COLO668 (cell line): Measurements from ENCODE around the gene SMKR1.
A peak's percentile ranks its signal among the peaks of the same experiment; 100 is the strongest.
"Not testable (repeated sequence)": the region's sequence is repeated elsewhere in the genome, so short reads cannot be mapped to it uniquely, and the experiment has no call there.

Source experiments
- DNase-seq: peaks from one replicate; lab custom pipeline; 2025; ENCODE audit not compliant: unreplicated experiment; lab: John Stamatoyannopoulos, UW

Gene SMKR1

DNA sequence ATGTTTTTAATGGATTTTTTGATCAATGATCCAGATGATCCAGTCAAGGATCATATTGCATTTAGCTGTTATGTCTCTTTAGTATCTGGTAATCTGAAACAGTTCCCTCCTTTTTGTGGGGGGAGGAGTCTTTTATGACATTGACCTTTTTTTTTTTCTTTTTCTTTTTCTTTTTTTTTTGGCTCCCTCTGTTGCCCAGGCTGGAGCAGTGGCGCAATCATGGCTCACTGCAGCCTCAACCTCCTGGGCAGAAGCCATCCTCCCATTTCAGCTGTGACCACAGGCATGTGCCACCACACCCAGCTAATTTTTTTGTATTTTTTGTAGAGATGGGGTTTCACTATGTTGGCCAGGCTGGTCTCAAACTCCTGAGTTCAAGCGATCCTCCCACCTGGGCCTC, 22.1 kb downstream of the SMKR1 start:
- DNase-seq, result not testable (repeated sequence)

GRCh38 chr7:129525225-129525862, 23.0 kb downstream of the SMKR1 start:
- no peak for DNase-seq

DNA sequence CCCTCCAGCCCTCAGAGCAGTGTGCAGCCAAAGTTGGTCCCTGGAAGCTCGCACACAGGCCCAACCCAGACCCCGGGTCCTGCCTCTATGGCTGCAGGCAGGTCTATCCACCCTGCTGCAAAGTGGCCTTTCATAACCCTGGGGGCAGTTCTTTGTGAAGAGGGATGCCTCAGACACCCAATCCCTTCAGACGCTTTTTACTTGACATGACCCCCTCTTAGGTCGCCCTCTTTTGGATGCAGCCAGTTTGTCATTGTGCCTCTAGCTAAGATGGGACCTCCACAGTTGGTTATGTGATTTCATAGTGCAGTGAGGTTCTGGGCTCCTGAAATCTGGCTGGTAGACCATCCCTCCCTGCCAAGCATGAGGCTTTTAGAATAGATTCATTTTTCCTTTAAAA, 27.3 kb downstream of the SMKR1 start:
- no peak for DNase-seq

- no peak for DNase-seq
These were observed 28.6 kb downstream of the SMKR1 start for GRCh38 chr7:129530795-129531391.

GRCh38 chr7:129531721-129532120, 29.4 kb downstream of the SMKR1 start:
- DNase-seq, result no peak

GRCh38 chr7:129532375-129532774, 30.0 kb downstream of the SMKR1 start:
- no peak for DNase-seq

DNA sequence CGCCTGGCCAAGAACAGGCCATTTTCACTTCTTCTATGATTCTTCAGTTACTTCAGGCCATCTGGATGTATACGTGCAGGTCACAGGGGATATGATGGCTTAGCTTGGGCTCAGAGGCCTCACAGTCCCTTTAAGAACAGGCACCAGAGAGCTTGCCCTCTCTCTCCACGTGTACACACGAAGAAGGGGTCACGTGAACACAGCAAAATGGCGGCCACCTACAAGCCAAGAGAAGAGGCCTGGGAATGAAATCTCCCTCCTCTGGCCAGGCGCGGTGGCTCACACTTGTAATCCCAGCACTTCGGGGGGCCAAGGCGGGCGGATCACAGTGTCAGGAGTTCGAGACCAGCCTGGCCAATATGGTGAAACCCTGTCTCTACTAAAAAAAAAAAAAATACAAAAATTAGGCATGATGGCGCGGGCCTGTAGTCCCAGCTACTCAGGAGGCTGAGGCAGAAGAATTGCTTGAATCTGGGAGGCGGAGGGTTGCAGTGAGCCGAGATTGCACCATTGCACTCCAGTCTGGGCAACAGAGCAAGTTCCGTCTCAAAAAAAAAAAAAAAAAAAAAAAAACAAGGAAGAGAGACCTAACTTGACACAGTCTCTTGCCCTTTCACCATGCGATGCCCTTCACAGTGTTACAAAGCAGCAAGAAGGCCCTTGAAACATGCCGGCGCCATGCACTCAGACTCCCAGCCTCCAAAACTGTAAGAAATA, 32.4 kb downstream of the SMKR1 start:
- DNase-seq, result not testable (repeated sequence)

DNA sequence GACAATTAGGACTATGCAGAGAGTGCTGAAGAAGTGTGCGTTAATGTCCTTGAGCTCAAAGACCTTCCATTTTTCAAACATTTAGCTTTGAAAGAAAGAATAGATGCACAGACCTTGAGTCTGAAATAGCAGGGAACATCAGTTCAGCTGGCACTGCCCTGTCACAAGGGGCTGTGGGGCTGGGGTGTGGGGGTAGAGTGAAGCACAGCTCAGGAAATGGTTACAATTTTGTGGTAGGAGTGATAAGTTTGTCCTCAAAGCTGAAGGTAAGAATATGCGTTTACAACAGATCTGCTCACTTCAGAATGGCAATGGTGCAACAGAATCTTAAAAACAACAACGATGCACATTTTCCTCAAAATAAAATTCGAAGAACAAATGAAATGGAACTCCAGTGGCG, 33.6 kb downstream of the SMKR1 start:
- no peak for DNase-seq

DNA sequence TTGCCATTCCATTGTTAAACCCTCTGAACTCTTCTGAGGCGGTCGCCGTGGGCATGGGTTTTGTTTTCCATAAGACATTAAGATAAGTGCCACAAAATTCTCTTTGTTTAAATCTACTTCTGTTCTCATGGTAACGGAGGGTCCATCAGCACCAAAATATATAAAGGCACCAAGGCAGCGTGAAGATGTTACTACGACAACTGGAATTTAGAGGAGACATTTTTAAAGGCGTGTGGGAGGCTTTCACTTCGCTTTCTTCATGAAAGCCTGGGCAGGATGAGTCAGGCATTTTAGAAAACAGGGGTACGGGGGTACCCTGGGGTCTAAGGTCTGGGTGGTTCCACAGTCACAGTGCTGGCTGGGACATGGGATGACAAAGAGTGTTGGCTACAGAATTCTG, 34.0 kb downstream of the SMKR1 start:
- DNase-seq, result no peak

GRCh38 chr7:129538790-129539189, 36.5 kb downstream of the SMKR1 start:
- no peak for DNase-seq

DNA sequence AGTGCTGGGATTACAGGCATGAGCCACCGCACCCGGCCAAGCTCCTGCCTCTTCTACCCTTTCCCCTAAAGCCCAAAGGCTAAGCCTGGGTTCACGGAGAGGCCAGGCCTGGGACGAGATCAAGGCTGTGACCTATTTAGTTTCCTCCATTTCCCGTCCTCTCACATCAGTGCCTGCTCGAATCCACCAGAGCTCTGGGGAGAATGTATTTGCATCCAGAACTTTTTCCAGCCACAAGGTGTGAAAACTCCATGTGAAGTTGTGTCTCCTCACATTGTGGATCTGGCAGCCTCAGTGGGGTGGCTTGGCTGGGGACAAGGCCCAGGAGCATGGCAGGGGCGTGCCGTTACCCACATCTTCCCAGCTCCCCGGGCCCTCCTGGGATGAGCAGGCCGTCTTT, 38.0 kb downstream of the SMKR1 start:
- no peak for DNase-seq

GRCh38 chr7:129544700-129545099, 42.4 kb downstream of the SMKR1 start:
- DNase-seq, result no peak

DNA sequence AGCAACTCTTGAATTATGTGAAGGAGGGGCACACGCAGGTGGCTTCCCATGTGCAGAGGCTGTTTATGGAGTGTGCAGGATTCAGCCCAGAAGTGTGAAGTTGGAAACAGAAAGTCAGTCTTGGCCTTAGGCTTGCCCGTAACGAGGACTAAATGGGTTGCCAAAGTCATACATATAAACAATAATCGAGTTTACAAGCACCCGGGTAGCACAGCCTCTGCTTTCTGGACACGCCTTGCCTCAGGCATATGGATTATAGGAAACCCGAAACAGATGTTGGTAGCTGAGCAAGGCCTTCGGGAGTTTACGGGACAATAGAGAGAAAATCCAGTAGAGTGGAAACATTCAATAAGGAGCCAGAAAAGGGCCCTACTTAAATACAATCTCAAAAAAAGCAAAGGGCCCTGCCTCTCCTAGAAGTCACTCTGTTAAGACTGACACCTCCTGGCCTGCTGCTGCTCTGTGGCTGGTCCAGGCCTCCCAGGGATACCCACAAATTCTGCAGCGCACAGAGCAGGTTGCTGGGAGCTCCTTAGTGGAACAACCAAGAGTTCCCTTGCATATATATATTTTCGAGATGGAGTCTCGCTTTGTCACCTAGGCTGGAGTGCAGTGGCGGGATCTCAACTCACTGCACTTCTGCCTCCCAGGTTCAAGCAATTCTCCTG, 48.5 kb downstream of the SMKR1 start:
- no peak for DNase-seq

- peak; percentile 31 for DNase-seq
These were observed 51.6 kb downstream of the SMKR1 start for GRCh38 chr7:129553899-129554461.

GRCh38 chr7:129556607-129557133, 54.3 kb downstream of the SMKR1 start:
- no peak for DNase-seq

DNA sequence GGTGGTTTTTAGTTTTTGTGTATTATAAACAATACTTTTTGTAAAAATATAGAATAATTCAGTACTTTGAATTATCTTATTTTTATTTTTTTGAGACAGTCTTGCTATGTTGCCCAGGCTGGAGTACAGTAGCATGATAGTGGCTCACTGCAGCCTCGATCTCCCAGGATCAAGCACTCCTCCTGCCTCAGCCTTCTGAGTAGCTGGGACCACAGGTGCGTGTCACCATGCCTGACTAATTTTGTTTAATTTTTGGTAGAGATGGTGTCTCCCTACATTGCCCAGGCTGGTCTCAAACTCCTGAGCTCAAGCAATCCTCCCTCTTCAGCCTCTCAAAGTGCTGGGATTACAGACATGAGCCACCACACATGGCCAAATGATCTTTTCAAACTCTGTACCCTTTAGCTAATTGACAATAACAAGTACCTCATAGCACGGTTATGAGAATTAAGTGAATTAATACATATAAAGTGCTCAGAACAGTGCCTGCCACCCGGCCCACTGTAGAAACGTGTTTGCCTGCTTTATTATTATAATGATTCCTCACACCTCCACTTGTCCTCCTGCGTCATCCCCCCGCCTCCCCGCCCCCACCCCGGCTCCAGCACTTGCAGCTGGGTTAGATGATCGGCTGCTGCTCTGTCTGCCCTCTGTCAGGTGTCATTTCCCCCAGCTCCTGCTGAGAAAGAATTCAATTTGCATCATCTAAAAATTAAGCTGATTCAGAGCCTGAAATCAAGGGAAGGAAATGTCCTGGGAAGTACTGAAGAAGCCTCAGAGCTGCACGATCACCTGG, 55.6 kb downstream of the SMKR1 start:
- DNase-seq, result no peak

DNA sequence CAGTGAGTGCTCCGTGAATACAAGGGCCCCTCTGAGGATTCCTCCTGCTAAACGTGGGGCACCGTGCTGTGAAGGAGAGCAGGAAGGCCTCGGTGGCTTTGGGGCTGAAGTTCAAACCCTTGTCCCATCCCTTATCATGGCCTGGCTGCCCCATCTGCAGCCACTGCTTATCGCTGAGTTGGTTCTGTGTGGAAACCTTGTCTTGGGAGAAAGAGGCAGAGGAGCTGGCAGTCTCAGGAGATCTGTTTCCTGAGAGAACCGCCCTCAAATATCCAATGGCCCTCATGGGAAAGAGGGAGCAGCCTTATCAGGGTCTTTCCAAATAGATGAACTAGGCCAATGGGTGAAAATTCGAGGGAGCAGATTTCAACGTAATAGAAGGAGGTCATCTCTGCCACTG, 57.2 kb downstream of the SMKR1 start:
- DNase-seq, result no peak

DNA sequence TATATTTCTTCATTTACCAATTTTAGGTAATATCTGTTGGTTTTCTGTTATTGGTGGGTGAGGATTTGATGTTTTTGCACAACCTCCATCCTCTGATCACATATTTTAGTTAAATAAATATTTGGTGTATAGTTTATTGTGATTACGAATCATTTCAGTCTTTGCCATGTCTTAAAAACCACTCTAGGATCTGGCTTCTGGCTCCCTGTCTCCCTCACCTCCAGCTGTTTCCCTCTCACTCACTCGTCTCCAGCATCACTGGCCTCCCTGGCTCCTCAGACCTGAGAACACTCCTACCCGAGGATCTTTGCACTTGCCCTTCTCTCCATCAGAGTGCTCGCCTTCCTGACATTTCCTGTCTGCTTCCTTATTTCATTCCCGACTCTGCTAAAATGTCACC, 58.5 kb downstream of the SMKR1 start:
- DNase-seq, result no peak

DNA sequence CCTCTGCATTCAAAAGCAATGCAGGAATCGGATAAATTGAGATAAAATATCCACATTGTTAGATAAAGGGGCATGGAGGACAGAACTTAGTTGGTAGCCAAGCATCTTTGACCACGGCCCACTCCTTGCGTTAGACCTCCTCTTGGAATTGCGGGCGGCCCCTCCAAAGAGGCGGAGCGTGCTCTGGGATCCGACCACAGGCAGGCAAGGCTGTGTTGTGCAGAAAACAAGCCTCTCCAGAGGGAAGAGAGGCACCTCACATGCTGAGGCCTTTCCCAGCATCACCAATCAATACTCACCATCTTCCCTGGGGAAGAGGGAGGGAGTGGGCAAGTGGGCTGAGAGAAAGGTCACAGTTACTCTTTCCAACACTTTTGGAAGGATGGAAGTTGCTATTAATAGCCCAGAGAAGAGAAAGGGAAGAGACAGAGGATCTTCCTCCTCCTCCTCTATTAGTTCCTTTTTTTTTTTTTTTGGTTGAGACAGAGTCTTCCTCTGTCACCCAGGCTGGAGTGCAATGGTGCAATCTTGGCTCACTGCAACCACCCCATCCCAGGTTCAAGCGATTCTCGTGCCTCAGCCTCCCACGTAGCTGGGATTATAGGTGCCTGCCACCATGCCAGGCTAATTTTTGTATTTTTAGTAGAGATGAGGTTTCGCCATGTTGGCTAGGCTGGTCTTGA, 59.5 kb downstream of the SMKR1 start:
- no peak for DNase-seq
